Islet precursor cell (in vitro differentiated cells): ENCODE measurements around the gene TNFAIP2.

Experiments
- DNase-seq: peaks from one replicate; pipeline ENCODE4 v3.0.0-alpha.2; 2018

The TNFAIP2 gene

GRCh38 chr14:103094406-103095209 lies 28.7 kb upstream of the TNFAIP2 start, which contains the start of gene EXOC3L4:
TSS of gene EXOC3L4 (plus strand) at chr14:103094725. CDS start at chr14:103100220, 5,495 bp downstream.
- no peak for DNase-seq

DNA sequence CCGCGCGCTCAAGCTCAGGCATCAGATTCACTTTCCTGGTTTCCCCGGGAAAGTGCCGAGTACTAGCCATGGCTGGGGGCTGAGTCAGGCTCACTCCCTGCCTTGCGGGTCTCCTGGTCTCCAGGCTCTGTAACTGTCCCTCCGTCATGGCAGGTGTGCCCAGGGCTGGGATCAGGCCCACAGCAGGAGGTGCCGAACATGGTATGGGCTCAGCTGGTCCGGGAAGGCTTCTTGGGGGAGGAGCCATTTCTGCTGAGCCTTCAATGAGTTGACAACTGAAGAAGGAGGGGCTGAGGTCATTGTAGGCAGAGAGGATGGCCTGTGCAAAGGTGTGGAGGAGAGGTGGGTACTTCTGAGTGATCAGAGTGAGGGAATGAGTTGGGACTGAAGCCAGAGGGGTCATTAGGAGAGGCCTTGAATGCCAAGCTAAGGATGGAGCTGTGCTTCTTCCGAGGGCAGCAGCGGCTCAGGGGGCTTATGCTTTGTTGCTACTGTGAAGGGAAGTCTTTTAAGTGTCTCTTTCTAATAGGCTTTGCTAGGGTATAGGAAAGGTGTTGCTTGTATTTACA lies 28.0 kb upstream of the TNFAIP2 start:
- DNase-seq: no peak

- DNase-seq: no peak
These were observed 26.9 kb upstream of the TNFAIP2 start for GRCh38 chr14:103096387-103096786.

- DNase-seq: no peak
These were observed 25.8 kb upstream of the TNFAIP2 start for GRCh38 chr14:103097244-103097993.

DNA sequence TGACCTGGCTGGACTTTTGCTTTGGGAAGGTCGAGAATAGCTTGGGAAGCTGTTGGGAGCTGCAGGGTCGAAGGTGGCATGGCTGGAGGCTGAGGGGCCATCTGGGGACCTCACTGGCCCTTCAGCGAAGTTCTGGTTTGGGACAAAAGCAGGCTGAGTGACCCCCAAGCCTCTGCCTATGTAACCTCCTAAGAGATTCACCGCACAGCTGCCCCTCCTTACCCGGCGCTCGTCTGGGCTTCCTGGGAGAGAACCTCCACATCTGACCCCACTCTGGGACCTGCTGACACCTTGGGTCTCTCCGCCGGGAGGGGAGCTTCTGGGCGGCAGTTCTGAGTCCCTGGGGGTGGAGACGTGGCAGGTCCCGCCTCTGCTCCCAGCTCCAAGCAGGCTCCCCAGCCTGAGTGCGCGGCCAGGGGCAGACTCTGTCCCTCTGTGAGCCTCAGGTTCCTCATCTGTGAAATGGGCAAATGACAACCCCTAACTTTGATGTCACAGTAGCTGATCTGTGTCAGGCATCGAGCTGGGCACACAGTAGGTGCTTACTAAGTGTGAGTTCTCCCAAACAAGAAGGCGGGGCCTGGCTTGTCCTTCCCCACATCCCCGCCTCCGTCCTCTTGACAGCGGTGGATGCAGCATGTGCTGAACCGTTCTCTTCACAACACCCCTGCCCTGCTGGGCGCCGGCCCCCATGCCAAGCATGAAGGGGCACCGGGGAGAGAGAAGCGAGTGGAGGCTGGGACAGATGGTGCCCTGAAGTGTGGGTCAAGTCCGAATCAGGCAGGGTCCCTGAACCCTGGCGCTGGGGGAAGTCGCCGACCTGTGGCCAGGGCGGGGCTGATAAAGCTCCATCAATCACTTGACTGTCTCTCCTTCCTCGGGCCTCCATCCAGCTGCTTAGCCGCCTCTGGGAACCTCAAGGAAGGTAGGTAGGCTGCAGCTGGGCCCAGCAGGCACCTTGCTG lies 25.0 kb upstream of the TNFAIP2 start:
- DNase-seq: no peak

GRCh38 chr14:103099081-103099732 lies 24.1 kb upstream of the TNFAIP2 start:
- DNase-seq: no peak

GRCh38 chr14:103099733-103100280 lies 23.5 kb upstream of the TNFAIP2 start:
- DNase-seq: no peak

GRCh38 chr14:103100281-103101121 lies 22.8 kb upstream of the TNFAIP2 start:
- peak; percentile 75 for DNase-seq

- no peak for DNase-seq
These were observed 21.9 kb upstream of the TNFAIP2 start for GRCh38 chr14:103101257-103101962.

DNA sequence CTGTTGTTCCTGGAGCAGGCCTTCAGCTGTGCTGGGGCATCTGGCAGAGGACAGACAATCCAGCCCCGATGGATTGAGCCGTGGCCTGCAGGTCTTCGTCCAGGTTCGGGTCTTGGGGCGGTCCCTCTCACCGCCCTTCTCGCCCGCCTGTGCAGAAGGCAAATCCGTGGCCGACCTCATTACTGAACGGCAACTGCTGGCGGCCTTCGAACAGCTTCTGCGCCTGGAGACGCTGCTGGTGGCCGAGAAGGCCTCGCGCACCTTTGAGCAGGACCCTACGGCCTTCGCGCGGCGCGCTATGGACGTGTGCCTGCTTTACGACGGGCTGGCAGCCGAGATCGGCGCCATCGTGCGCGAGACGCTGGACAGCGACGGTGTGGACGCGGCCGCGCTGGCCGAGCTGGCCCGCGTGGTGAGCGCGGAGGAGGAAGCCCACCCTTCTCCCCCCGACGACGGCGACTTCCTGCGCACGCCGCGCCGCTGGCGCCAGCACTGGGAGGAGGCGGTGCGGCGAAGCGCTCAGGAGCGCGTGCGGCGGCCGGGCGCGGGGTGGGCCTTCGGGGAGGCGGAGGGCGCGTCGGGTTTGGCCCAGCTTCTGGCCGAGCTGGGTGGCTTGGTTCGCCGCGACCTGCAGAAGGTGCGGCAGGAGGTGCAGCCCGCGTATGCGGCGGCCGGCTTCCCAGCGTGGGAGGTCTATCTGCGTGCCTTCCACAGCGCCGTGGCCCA lies 21.1 kb upstream of the TNFAIP2 start:
- no peak for DNase-seq

- DNase-seq: no peak
These were observed 20.5 kb upstream of the TNFAIP2 start for GRCh38 chr14:103102689-103103260.

GRCh38 chr14:103103461-103104388 lies 19.5 kb upstream of the TNFAIP2 start:
- DNase-seq: peak; percentile 87

GRCh38 chr14:103104389-103104653 lies 18.9 kb upstream of the TNFAIP2 start:
- DNase-seq: no peak

- peak; percentile 87 for DNase-seq
These were observed 18.4 kb upstream of the TNFAIP2 start for GRCh38 chr14:103104654-103105452.

DNA sequence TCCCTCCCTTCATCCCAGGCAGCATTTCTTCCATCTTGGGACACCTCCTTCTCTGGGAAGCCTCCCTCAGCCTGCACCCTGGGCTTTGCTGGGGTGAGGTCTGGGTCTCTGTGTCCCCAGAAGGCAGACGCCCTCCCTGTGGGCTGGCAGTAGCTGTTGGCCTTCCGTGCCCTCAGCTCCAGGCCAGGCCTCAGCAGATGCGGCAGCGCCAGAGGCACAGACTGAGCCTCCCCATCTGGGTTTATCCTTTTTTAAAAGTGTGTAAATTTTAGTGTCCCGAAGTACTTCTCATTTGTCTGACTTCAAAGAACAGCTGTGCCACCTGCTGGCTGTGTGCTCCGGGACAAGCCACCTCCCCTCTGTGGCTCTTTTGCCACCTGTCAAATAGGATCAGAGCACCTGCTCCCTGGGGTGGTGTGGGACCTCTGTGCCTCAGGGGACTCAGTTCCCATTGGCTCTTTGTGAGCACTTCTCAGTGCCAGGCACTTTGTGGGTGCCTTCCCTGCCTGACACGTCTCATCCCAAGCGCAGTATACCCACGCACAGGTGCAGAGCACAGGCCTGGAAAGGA lies 17.6 kb upstream of the TNFAIP2 start:
- no peak for DNase-seq

DNA sequence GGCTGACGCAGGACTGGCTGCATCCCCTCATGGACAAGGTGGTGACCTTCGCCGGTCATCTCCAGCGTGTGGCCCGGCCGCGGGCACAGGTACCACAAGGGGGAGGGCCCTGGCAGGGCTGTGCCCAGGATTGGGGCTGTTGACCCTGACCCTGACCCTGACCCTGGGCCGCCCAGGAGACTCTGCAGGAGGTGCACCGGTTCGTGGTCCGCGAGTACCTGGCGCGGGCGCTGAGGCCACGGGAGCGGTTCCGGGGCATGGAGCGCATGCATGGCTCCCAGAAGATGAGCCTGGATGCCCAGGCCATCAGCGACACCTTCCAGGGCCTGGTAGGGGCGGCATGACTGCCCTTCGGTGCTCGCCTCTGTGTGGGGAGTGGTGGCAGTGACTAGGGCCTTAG lies 15.8 kb upstream of the TNFAIP2 start:
- DNase-seq: no peak
